Activated naive CD8-positive, alpha-beta T cell (primary cell): ENCODE results near the gene EDRF1.

ENCODE experiments used
- H3K27ac Mint-ChIP-seq: one replicate; pipeline ENCODE4 v1.8.0; 2021; ENCODE audit warnings: mixed read lengths
- H3K27me3 Mint-ChIP-seq: one replicate; pipeline ENCODE4 v1.8.0; 2021; ENCODE audit warnings: mixed read lengths
- H3K36me3 Mint-ChIP-seq: one replicate; pipeline ENCODE4 v1.8.0; 2021; ENCODE audit warnings: mixed read lengths
- H3K4me1 Mint-ChIP-seq: one replicate; pipeline ENCODE4 v1.8.0; 2021; ENCODE audit warnings: low read depth, mixed read lengths
- H3K4me3 Mint-ChIP-seq: one replicate; pipeline ENCODE4 v1.8.0; 2021; ENCODE audit warnings: mild to moderate bottlenecking, mixed read lengths
- H3K9me3 Mint-ChIP-seq: one replicate; pipeline ENCODE4 v1.8.0; 2021; ENCODE audit warnings: low read depth, mixed read lengths

Gene EDRF1, protein sequence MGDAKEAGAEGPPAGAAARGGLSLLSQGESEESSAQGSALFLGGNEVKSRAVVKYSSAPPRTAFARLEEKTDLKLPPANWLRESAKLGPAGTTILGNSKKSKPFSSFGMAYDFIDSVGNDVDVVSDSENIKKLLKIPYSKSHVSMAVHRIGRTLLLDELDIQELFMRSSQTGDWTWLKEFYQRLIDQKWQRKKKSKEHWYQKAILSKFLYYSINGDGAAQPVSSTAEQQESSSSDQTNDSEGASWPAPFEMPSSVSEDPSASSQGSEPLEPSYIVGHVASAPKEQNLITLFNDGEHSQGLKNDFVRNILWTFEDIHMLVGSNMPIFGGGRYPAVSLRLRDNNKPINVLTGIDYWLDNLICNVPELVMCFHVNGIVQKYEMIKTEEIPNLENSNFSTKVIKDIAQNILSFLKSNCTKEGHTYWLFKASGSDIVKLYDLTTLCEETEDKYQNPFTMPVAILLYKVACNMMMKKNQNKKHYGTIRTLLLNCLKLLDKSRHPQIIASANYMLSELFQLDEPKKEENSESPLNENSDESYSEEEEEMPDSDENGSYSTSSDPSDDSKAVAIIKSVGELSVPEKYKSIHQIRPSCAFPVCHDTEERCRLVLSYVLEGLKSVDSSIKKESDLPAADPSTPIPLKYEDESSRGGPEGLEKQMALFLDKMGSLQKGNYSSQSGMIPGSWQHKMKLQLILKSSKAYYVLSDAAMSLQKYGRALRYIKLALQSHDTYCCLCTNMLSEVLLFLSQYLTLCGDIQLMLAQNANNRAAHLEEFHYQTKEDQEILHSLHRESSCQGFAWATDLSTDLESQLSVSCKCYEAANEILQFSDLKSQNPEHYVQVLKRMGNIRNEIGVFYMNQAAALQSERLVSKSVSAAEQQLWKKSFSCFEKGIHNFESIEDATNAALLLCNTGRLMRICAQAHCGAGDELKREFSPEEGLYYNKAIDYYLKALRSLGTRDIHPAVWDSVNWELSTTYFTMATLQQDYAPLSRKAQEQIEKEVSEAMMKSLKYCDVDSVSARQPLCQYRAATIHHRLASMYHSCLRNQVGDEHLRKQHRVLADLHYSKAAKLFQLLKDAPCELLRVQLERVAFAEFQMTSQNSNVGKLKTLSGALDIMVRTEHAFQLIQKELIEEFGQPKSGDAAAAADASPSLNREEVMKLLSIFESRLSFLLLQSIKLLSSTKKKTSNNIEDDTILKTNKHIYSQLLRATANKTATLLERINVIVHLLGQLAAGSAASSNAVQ

GRCh38 chr10:125719173-125720001 is at the start of gene EDRF1:
Gene EDRF1, plus strand, starts transcription at chr10:125719709. Its CDS starts 99 bp downstream, at chr10:125719808.
- Mint-ChIP-seq H3K4me3 (peak within 1 kb of the TSS; percentile 96), H3K27ac (peak within 1 kb of the TSS; percentile 98), H3K27me3 (no peaks in the 10 kb centered on the region), H3K36me3 (peaks cover 7% of the 10 kb centered on the region), H3K9me3 (no peaks in the 10 kb centered on the region), H3K4me1 (peaks cover 33% of the 10 kb centered on the region)

- no peaks in the 10 kb centered on the region for H3K4me1 Mint-ChIP-seq
- H3K27me3 Mint-ChIP-seq = peaks cover 28% of the 10 kb centered on the region
- H3K27ac Mint-ChIP-seq = no peak overlapping the region
- peaks cover 30% of the 10 kb centered on the region for H3K9me3 Mint-ChIP-seq
- H3K4me3 Mint-ChIP-seq = no peak overlapping the region
- peaks cover 8% of the 10 kb centered on the region for H3K36me3 Mint-ChIP-seq
Measured at GRCh38 chr10:125672884-125673283, 46.6 kb upstream of the EDRF1 start.

GRCh38 chr10:125679436-125679835 is 40.1 kb upstream of the EDRF1 start:
- H3K27me3 Mint-ChIP-seq = peaks cover 14% of the 10 kb centered on the region
- peaks cover 23% of the 10 kb centered on the region for H3K9me3 Mint-ChIP-seq
- no peak overlapping the region for H3K4me3 Mint-ChIP-seq
- H3K36me3 Mint-ChIP-seq = peaks cover 2% of the 10 kb centered on the region
- H3K4me1 Mint-ChIP-seq = no peaks in the 10 kb centered on the region
- H3K27ac Mint-ChIP-seq = no peak overlapping the region

DNA sequence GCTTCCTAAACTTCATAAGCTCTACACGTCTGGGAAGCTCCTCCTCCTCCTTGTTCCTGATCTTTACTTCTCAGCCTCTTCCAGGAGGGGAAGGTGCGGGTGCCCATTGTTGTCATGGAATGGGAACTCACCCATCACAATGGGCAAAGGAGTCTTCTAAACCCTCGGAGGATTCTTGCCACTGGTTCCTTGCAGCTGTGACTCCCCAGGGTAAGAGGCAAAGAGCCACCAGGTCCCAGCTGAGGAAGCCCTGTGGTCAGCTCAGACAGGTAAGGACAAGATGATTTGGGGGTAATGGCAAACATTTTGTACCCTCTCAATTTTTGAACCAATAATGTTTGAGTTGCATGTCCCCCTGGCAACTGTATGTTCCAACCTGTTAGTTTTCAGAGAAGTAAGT is 36.4 kb upstream of the EDRF1 start, which contains the start of gene TEX36:
TSS of gene TEX36 (minus strand) at position 101 of the 400 bp plus-strand sequence. CDS start 174 bp downstream, outside the sequence.
- no peak within 1 kb of the TSS for H3K27ac Mint-ChIP-seq
- peaks cover 6% of the 10 kb centered on the region for H3K9me3 Mint-ChIP-seq
- no peaks in the 10 kb centered on the region for H3K36me3 Mint-ChIP-seq
- peaks cover 13% of the 10 kb centered on the region for H3K27me3 Mint-ChIP-seq
- H3K4me1 Mint-ChIP-seq = no peaks in the 10 kb centered on the region
- H3K4me3 Mint-ChIP-seq = no peak within 1 kb of the TSS

GRCh38 chr10:125683821-125684220 is 35.7 kb upstream of the EDRF1 start:
- Mint-ChIP-seq H3K36me3 (no peaks in the 10 kb centered on the region), H3K4me3 (no peak overlapping the region)

GRCh38 chr10:125684581-125684980 is 34.9 kb upstream of the EDRF1 start:
- peaks cover 3% of the 10 kb centered on the region for H3K9me3 Mint-ChIP-seq
- no peak overlapping the region for H3K4me3 Mint-ChIP-seq
- H3K4me1 Mint-ChIP-seq = no peaks in the 10 kb centered on the region
- H3K27ac Mint-ChIP-seq = no peak overlapping the region
- H3K27me3 Mint-ChIP-seq = peaks cover 16% of the 10 kb centered on the region
- no peaks in the 10 kb centered on the region for H3K36me3 Mint-ChIP-seq

More at GRCh38 chr10:125683821-125684220, 35.7 kb upstream of the EDRF1 start:
- Mint-ChIP-seq H3K27me3 (peaks cover 16% of the 10 kb centered on the region), H3K27ac (no peak overlapping the region), H3K4me1 (no peaks in the 10 kb centered on the region), H3K9me3 (peaks cover 4% of the 10 kb centered on the region)

GRCh38 chr10:125687507-125688185 is 31.9 kb upstream of the EDRF1 start:
- peaks cover 5% of the 10 kb centered on the region for H3K4me1 Mint-ChIP-seq
- peaks cover 10% of the 10 kb centered on the region for H3K27me3 Mint-ChIP-seq
- no peaks in the 10 kb centered on the region for H3K9me3 Mint-ChIP-seq
- H3K27ac Mint-ChIP-seq = no peak overlapping the region
- H3K4me3 Mint-ChIP-seq = no peak overlapping the region
- no peaks in the 10 kb centered on the region for H3K36me3 Mint-ChIP-seq

DNA sequence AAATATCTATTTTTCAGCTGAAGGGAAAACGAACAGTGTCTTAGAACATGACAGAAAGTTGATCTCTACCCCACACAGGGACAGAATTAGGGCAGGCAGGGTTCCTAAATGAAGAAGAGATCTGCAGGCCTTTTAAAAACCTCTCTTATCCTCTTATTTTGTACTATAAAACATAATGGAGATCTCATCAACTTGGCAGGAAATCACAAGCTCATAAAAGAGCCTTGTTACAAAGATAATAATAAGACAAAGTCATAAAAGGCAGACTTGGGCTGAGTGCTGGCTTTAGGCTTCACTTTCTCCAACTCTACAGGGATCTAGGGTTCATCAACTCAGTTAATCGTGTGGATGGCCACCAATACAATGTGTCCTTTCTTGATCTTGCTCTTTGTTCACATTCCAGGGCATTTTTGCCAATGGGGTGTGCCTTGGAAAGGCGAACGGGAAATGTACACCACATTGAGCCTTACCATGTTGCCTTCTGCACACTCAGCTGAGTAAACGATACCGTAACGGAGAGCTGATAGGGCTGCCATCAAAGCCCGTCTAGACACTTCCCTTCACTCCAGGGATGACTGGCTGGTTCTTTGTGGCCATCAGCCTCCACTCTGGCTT is 29.4 kb upstream of the EDRF1 start:
- Mint-ChIP-seq H3K4me3 (no peak overlapping the region), H3K27me3 (peaks cover 6% of the 10 kb centered on the region), H3K4me1 (peaks cover 5% of the 10 kb centered on the region), H3K36me3 (no peaks in the 10 kb centered on the region), H3K9me3 (no peaks in the 10 kb centered on the region), H3K27ac (no peak overlapping the region)

- no peaks in the 10 kb centered on the region for H3K9me3 Mint-ChIP-seq
Measured at GRCh38 chr10:125691160-125691981, 28.1 kb upstream of the EDRF1 start.

DNA sequence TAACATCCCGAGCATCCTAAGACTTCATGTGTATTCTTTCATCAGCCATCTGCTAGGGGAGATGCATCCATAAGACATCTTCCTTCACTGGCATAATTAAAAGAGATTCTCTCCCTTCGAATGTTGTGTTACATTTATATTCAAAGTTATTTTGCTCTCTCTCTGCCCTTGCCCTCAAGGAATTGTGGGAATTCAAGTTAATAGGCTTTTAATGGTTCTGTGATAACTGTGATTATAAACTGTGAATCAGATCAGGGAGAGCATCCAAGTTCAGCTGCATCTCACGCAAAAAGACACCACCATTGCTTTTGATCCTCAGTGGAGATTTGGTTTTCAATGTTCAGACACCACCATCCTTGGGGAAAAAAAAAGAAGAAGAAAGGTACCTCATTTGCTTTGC is 27.3 kb upstream of the EDRF1 start:
- Mint-ChIP-seq H3K27me3 (peaks cover 4% of the 10 kb centered on the region), H3K9me3 (no peaks in the 10 kb centered on the region)

More at GRCh38 chr10:125691160-125691981, 28.1 kb upstream of the EDRF1 start:
- no peak overlapping the region for H3K27ac Mint-ChIP-seq
- H3K4me1 Mint-ChIP-seq = peaks cover 5% of the 10 kb centered on the region
- peaks cover 6% of the 10 kb centered on the region for H3K27me3 Mint-ChIP-seq
- H3K36me3 Mint-ChIP-seq = no peaks in the 10 kb centered on the region
- H3K4me3 Mint-ChIP-seq = no peak overlapping the region

DNA sequence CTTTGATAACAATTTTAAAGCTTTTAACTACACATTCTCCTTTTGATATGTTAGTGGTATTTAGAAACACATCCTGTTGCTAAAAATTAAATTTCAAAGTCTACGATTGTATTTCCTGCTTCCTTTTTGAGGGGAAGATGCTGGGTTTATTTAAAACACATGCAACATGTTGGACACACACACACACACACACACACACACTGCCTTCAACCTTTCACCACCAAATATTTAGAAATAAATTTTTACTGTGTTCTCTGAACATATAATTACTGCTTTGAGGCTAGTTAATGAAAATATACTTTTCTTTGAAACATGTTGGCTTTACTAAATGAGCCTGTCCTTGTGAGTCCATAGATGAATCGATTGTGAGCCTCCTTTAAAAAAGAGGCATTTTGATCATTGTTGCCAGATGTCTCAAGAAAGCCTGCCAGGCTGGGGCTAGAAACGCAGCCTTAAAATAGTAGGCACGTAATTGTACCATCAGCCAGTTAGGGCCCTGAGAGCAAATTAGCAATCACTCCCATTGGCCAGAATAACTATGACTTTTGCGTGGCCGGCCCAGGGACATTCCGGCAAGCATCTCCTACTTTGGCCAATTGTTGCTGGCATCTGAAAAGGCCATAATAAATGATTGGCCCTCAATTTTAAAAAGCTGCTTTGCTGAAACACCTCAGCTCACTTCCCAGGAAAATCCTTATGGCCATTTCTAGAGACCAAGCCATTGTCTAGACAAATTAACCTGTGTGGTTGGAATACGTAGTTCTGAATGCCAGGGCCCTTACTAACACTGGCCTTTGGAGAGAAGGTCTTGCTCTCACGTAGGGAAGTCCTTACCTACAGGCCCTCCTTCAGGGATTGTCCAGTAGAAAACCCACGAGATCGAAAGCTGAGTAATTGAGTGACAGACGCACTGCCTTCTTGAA is 26.6 kb upstream of the EDRF1 start:
- no peak overlapping the region for H3K27ac Mint-ChIP-seq
- H3K27me3 Mint-ChIP-seq = peaks cover 4% of the 10 kb centered on the region
- no peaks in the 10 kb centered on the region for H3K9me3 Mint-ChIP-seq
- H3K36me3 Mint-ChIP-seq = no peaks in the 10 kb centered on the region
- peaks cover 5% of the 10 kb centered on the region for H3K4me1 Mint-ChIP-seq
- H3K4me3 Mint-ChIP-seq = no peak overlapping the region

More for the DNA sequence above, 27.3 kb upstream of the EDRF1 start:
- peaks cover 5% of the 10 kb centered on the region for H3K4me1 Mint-ChIP-seq
- H3K27ac Mint-ChIP-seq = no peak overlapping the region
- no peak overlapping the region for H3K4me3 Mint-ChIP-seq
- no peaks in the 10 kb centered on the region for H3K36me3 Mint-ChIP-seq

DNA sequence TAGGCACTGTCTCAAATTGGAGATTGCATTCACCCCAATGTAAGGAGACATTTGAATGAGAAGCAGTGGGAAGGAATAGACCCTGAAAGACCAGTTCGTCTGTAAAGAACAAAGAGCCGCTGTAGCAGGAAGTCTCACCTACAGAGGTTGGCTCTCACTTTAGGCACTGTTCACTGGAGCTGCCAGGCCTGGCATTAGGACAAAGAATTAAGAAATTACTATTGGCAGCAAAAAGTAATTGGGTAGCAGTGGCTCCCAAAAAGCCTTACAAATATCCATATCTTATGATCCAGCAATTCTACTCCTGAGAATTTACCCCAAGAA is 26.0 kb upstream of the EDRF1 start:
- Mint-ChIP-seq H3K9me3 (no peaks in the 10 kb centered on the region), H3K4me3 (no peak overlapping the region), H3K27ac (no peak overlapping the region), H3K27me3 (peaks cover 4% of the 10 kb centered on the region), H3K36me3 (no peaks in the 10 kb centered on the region), H3K4me1 (peaks cover 5% of the 10 kb centered on the region)
